HuH-7.5 (cell line): ENCODE data around the gene GRAP2.

Source experiments
- DNase-seq: peaks from one replicate; pipeline ENCODE4 v3.0.0; 2011; ENCODE audit warnings: low spot score

The GRAP2 gene

GRCh38 chr22:40015358-40015976 is 114.6 kb downstream of the GRAP2 start:
- DNase-seq = no peak

GRCh38 chr22:40018051-40018450 is 117.2 kb downstream of the GRAP2 start:
- no peak for DNase-seq

GRCh38 chr22:40019100-40019499 is 118.2 kb downstream of the GRAP2 start:
- DNase-seq = no peak

GRCh38 chr22:40020956-40021355 is 120.1 kb downstream of the GRAP2 start:
- DNase-seq = no peak

GRCh38 chr22:40021401-40022000 is 120.6 kb downstream of the GRAP2 start:
- DNase-seq = no peak

DNA sequence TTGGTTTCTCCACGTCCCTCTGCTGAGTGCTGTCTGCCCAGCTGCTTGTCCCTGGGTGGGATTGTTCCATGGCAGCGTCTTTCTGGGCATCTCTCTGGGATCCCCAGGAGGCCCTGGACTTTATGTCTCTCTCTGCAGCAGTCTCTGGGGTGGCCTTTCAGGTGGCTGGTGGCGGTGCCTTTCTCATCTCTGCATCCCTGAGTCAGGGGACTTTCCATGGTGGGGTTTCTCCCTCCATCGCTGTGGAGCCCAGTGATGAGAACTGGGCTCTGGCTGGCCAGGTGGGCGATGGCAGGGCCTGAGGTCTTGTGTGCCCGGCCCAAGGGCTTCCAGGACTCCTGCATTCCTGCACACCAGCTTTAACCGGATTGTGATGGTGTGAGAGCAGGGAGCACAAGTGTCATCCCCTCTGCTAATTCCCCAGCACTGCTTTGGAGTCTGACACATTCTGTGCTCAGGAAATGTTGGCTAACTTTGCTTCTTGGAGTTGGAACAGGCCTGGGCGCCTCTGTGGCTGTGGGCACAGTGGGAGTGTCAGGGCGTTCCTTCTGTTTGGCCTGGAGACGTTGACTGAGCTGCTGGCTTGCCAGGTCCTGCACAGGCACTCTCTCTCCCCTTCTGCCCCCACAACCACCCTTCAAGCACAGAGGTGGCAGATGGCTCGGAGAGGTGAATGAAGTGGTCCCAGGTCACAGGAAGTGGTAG is 121.8 kb downstream of the GRAP2 start:
- no peak for DNase-seq
